GM19463 (cell line): ENCODE results near the gene PTPRJ.
A peak's percentile ranks its signal among the peaks of the same experiment; 100 is the strongest.

Source experiments
- ATAC-seq: cut with Tn5 transposase; IDR thresholded peaks from one replicate; pipeline ENCODE4 v1.9.1; 2021; ENCODE audit warnings: mild to moderate bottlenecking, moderate library complexity; ENCODE audit not compliant: unreplicated experiment

The PTPRJ gene

GRCh38 chr11:47994417-47994816 is 14.1 kb downstream of the PTPRJ start:
- ATAC-seq: no peak

- ATAC-seq: no peak
These were observed 15.0 kb downstream of the PTPRJ start for GRCh38 chr11:47995360-47995769.

- ATAC-seq: no peak
These were observed 17.0 kb downstream of the PTPRJ start for GRCh38 chr11:47997063-47998053.

- ATAC-seq: no peak
These were observed 18.0 kb downstream of the PTPRJ start for GRCh38 chr11:47998345-47998732.

GRCh38 chr11:47998733-47999359 is 18.5 kb downstream of the PTPRJ start:
- ATAC-seq: no peak

- ATAC-seq: no peak
These were observed 20.1 kb downstream of the PTPRJ start for GRCh38 chr11:48000432-48000831.

- peak; percentile 70 for ATAC-seq
These were observed 21.2 kb downstream of the PTPRJ start for GRCh38 chr11:48001438-48002021.

GRCh38 chr11:48002561-48002960 is 22.2 kb downstream of the PTPRJ start:
- ATAC-seq: no peak

- no peak for ATAC-seq
These were observed 23.6 kb downstream of the PTPRJ start for GRCh38 chr11:48003926-48004325.

- ATAC-seq: no peak
These were observed 24.1 kb downstream of the PTPRJ start for GRCh38 chr11:48004456-48004855.

GRCh38 chr11:48005136-48005535 is 24.8 kb downstream of the PTPRJ start:
- ATAC-seq: no peak

- no peak for ATAC-seq
These were observed 25.5 kb downstream of the PTPRJ start for GRCh38 chr11:48005831-48006270.

- ATAC-seq: peak; percentile 58
These were observed 26.1 kb downstream of the PTPRJ start for GRCh38 chr11:48006301-48006992.

GRCh38 chr11:48007677-48008076 is 27.3 kb downstream of the PTPRJ start:
- ATAC-seq: no peak

GRCh38 chr11:48008951-48009270 is 28.6 kb downstream of the PTPRJ start:
- ATAC-seq: peak; percentile 38

GRCh38 chr11:48011102-48011797 is 30.9 kb downstream of the PTPRJ start:
- ATAC-seq: no peak

- no peak for ATAC-seq
These were observed 31.5 kb downstream of the PTPRJ start for GRCh38 chr11:48011798-48012391.

- peak; percentile 71 for ATAC-seq
These were observed 33.0 kb downstream of the PTPRJ start for GRCh38 chr11:48013269-48013901.

- no peak for ATAC-seq
These were observed 34.6 kb downstream of the PTPRJ start for GRCh38 chr11:48014917-48015316.
